HuH-7 (cell line): Measurements from ENCODE around the gene ZFP2.
"Not testable (repeated sequence)": the region's sequence is repeated elsewhere in the genome, so short reads cannot be mapped to it uniquely, and the experiment has no call there.

Experiments used
- DNase-seq: peaks from one replicate; pipeline ENCODE4 v3.0.0; 2011; ENCODE audit warnings: low spot score

The ZFP2 gene

DNA sequence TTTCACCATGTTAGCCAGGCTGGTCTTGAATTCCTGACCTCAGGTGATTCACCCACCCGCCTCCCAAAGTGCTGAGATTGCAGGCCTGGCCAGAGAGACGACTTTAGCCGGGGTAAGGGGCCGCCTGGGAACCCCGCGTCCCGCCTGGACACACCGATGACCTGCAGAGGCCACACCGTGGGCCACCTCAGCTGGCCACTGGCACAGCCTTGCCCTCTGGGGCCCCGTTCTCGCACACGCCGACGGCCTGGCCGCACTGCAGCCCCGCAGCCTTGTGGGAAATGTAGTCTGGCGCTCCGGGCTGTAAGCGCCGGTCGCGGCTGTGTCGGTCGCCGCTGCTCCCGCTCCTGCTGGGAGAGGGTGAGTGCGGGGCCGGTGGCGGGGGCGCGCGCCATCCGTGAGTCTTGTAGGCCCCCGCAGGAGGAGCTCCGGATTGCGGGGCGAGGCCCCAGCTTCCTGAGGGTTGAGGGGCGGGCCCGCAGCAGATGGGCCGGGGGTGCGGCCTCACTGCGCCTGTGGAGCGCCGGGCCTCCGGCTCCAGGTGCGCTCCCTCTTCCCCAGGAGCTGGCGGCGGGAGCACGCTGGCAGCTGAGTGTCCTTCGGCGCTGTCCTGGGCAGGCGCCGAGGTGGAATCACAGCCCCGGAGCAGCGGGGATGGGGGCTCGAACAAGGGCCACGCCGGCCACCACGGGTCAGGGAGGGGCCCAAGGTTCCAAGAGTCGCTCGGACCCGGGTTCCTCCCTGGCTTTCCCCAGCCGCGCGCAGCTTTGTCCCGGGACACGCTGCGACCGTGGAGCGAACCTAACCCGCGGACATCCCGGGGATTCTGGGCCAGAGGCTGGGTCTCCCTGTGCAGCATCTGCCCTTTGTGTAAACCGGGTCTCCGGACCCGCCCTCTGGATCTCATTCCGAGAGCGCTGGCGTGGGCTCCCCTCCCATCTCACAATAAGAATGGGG lies at the start of gene ZFP2:
TSS of gene ZFP2 (plus strand) at position 299 of the 957 bp plus-strand sequence. CDS start 35,401 bp downstream, outside the sequence.
- peak; percentile 74 for DNase-seq

DNA sequence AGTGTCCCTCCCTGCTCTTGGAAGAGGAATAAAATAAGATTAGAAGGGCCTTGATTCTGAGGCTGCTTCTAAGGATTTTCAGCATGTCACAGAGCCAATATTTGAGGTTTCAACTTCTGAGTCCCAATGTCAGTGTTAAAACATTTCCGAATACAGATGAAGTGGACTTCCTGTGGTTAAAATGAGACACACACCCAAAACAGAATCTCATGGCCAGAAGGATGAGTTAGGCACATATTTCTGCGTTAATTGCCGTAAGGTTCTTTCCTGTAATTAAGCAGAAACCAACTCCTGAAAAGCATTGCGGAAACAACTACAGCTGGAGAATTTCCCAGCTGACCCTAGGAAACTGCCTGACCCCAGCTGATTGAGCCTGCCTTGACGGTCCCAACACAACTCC lies 46.4 kb upstream of the ZFP2 start:
- no peak for DNase-seq

DNA sequence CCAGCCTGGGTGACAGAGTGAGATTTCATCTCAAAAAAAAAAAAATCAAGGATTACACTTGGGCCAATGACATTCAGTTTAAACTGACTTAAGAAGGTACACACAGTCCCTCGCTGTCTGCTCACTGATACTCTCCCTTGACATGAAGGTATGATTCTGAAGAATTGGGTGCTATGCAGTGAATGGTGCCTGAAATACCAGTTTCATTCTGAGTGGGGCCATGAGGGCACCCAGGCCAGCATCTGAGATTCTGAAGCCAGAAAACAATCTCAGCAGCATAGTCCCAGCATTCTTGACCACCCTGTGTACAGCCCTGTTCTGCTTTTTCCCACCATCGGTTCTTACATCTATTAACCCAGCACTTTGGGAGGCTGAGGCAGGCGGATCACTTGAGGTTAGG lies 43.8 kb upstream of the ZFP2 start:
- no peak for DNase-seq

DNA sequence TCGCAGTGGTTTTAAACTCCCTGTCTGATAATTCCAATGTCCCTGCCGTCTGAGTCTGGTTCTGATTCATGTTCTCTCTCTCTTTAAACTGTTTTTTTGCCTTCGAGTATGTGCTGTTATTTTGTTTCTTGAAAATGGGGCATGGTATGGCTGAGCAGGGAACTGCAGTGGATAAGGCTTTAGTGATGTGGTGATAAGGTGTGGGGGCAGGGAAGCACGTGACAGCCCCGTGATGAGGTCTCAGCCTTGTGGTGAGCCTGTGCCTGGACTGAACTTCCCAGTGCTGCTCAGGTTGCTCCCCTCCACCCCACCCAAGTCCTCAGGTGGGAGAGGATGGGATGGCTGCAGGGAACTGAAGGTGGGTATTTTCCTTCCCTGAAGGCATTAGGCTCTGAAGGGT lies 41.4 kb upstream of the ZFP2 start:
- DNase-seq = no peak

DNA sequence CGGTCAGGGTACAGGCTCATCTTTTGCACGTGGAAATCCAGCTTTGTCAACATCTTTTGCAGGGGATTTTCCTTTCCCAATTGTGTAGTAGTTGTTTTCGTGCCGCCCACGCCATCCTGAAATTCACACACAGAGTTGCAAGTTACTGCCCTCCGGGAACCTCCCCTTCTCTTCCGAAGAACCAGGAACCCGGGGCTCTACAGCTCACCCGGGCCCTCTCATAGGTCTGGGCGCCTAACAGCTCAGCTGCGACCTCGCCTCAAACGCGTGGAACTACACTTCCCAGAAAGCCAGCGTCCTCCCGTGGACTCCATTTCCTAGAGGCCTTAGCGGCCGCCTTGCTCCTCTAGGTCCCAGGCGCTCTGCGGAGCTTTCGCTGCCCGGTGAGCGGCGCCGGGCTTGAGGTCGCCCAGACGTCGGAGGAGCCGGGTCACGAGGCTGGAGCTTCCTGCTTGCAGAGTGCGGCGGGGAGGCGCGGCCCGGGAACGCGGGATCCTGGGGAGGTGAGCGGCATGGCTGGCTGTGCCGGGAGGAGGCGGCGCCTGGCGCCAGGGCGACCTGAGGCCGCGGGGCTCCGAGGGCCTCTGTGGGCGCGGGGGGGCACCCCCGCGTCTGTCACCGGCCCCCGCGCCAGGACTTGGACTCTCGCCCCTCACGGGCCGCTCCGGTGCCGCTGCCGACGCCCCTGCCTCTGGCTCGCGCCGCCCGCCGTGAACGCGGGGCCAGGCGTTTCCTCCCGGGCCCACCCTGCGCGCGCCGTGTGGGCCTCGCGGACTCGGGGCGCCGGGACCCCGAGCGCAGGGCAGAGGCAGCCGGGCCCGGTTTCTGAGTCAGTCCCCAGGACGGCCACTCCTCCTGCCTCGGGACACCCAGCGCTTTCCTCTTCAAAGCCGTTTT lies 35.8 kb upstream of the ZFP2 start, which contains the start of gene ZNF354B:
TSS of gene ZNF354B (plus strand) at position 329 of the 897 bp plus-strand sequence. CDS start 1,095 bp downstream, outside the sequence.
- DNase-seq = peak; percentile 93

DNA sequence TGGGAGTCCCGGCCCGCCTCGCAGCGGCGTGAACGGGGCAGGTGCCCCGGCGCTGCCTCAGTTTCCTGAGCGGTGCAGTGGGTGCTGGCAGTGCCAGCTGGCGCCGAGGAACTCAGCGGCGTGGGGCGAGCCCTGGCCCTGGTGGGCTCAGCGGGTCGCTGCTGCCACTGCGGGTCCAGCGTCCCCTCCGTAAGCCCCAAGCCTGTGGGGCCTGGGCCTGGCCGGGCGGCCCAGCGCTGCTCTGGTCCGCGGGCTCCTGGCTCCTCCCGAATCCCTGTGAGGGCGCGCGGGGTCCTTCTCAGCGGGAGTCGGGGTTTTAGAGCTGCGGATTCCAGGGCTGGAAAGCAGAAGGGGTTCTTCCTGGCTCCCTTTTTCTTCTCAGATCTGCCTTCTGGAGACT lies 35.1 kb upstream of the ZFP2 start:
- not testable (repeated sequence) for DNase-seq

DNA sequence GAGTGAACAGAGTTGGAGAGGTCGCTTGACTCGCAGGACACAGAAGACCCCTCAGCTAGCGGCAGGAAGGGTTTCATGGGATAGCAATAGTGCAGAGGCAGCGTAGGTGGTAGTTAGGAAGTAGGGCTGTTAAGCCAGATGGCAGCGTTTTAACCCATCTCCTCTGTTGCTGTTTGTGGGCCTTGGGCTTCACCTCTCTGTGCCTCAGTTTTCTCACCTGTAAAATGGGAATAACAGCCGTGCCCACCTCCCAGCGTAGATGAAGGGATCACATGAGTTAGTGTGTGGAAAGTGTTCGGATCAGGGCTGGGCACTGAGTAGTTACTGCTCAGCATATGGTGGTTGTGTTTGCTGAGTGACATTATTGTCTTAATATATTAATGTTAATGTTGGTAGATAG lies 34.1 kb upstream of the ZFP2 start:
- DNase-seq = no peak

DNA sequence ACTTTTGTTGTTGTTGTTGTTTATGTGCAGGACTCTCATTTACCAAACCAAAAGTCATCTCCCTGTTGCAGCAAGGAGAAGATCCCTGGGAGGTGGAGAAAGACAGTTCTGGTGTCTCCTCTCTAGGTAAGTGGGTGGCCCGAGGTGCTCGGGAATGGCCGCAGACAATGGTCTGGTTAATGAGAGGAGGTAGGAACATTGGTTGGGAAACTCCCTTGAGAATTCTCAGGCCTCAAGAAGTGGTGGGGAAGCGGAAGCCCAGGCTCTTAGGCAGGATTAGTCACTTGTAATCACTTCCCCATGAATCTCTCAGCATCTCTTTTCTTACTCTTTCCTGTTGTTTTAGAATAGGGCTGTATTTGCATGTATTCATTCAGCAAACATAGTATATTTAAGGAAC lies 28.8 kb upstream of the ZFP2 start:
- no peak for DNase-seq

DNA sequence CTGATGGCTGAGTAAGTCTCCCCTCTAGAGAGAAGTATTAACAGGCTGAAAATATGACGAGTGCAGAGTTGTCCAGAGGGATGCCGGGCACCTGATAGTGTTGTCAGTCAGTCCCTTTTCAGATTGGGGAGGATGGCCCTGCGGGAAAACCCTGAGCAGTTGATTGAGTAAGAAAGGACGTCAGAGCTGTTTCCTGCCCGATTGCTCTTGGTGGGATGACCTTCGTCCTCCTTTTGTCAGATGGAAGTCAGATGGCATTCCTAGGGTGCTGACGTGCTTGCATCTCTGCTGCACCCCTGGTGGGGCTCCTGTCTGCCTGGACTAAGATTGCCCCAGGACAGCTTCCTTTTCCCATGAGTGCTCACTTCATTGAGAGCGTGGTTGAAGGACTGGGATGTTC lies 26.1 kb upstream of the ZFP2 start:
- DNase-seq = no peak

DNA sequence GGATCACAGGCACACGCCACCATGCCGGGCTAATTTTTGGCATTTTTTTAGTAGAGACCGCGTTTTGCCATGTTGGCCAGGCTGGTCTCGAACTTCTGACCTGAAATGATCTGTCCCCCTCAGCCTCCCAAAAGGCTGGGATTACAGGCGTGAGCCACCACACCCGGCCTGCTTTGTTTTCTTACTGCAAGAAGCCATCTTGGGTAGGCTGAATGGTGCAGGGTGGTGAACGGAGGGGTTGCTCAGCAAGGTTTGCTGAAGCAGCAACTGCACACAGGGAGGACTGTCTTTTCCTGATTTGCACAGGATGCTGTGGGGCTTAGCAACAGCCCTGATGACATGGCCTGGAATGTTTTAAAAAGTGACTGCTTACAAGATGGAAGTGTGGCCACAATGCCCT lies 25.3 kb upstream of the ZFP2 start:
- no peak for DNase-seq

DNA sequence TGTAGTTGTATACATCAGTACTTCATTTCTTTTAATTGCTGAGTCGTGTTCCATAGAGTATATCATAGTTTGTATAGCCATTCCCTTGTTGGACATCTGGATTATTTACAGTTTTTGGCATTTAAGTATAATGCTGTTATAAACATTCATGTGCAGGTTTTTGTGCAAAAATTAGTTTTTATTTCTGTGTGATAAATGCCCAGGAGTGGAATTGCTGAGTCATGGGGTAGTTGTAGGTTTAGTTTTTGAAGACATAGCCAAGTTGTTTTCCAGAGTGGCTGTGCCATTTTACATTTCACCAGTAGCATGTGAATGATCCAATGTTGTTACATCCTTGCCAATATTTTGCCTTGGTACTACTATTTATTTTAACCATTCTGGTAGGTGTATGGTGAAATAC lies 23.4 kb upstream of the ZFP2 start:
- no peak for DNase-seq

DNA sequence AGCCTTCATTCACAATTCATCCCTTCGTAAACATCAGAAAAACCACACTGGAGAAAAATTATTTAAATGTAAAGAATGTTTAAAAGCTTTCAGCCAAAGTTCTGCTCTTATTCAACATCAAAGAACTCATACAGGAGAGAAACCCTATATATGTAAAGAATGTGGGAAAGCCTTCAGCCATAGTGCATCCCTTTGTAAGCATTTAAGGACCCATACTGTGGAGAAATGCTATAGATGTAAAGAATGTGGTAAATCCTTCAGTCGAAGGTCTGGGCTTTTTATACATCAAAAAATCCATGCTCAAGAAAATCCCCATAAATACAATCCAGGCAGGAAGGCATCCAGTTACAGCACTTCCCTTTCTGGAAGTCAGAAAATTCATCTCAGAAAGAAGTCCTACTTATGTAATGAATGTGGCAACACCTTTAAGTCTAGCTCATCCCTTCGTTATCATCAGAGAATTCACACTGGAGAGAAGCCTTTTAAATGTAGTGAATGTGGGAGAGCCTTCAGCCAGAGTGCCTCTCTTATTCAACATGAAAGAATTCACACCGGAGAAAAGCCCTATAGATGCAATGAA lies 12.5 kb upstream of the ZFP2 start:
- not testable (repeated sequence) for DNase-seq

DNA sequence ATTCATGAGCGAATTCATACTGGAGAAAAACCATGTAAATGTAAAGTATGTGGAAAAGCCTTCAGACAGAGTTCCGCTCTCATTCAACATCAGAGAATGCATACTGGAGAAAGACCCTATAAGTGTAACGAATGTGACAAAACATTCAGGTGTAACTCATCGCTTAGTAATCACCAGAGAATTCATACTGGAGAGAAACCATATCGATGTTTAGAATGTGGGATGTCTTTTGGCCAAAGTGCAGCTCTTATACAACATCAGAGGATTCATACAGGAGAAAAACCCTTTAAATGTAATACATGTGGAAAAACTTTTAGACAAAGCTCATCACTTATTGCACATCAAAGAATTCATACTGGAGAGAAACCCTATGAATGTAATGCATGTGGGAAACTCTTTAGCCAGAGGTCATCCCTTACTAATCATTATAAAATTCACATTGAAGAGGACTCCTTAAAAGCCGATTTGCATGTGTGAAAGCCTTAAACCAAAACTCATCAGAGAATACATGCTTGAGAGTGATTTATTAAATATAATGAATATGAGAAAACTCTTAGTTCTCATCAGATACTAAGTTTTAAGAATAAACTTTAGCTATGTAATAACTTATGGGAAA lies 11.8 kb upstream of the ZFP2 start:
- no peak for DNase-seq

DNA sequence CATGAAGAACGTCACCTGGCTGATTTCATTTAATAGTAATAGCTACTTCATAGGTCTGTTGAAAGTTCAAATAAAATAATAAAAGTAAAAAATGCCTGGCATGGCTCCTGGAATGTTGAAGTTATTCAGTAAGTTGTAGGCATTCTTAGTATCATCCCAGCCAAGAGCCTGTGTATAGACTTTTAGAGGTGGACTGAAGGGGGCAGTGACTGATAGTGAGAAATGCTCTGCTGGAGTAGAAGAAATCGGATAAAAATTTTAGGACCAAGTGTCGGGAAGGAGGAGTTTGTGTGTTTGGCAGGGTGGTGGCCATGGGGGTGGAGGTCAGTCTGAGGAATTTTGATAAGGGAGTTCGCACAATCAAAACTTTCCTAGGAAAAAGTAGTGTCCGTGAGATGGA lies 3.6 kb downstream of the ZFP2 start:
- no peak for DNase-seq

DNA sequence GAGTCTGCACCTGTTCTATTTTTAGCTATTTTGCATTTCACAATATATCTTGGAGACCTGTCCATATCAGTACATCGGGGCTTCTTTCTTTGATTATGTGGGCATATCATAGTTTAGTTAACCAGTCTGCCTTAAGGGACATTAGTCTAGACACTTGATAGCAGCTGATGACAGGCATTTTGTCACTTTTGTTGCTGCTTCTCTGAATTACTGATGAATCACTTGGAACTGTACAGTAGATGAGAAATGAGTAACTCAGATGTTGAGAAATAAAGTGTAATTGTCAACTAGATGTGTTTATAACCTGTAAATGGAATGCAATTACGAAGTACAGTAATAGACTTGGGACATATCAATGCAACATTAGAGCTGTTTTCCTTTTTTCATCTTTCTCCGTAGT lies 7.1 kb downstream of the ZFP2 start:
- DNase-seq = no peak

DNA sequence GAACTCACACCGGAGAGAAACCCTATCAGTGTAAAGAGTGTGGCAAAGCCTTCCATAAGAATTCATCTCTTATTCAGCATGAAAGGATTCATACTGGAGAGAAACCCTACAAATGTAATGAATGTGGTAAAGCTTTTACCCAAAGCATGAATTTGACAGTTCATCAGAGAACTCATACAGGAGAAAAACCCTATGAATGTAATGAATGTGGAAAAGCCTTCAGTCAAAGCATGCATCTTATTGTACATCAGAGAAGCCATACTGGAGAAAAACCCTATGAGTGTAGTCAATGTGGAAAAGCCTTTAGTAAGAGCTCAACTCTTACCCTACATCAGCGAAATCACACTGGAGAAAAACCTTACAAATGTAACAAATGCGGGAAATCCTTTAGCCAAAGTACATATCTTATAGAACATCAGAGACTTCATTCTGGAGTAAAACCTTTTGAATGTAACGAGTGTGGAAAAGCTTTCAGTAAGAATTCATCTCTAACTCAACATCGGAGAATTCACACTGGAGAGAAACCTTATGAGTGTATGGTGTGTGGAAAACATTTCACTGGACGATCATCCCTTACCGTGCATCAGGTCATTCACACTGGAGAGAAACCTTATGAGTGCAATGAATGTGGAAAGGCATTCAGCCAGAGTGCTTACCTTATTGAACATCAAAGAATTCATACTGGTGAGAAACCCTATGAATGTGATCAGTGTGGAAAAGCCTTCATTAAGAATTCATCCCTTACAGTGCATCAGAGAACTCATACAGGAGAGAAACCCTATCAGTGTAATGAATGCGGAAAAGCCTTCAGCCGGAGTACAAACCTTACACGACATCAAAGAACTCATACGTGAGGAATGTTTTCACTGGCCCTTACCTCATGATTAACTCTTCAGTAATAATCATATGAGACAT lies 36.4 kb downstream of the ZFP2 start:
- DNase-seq = no peak

DNA sequence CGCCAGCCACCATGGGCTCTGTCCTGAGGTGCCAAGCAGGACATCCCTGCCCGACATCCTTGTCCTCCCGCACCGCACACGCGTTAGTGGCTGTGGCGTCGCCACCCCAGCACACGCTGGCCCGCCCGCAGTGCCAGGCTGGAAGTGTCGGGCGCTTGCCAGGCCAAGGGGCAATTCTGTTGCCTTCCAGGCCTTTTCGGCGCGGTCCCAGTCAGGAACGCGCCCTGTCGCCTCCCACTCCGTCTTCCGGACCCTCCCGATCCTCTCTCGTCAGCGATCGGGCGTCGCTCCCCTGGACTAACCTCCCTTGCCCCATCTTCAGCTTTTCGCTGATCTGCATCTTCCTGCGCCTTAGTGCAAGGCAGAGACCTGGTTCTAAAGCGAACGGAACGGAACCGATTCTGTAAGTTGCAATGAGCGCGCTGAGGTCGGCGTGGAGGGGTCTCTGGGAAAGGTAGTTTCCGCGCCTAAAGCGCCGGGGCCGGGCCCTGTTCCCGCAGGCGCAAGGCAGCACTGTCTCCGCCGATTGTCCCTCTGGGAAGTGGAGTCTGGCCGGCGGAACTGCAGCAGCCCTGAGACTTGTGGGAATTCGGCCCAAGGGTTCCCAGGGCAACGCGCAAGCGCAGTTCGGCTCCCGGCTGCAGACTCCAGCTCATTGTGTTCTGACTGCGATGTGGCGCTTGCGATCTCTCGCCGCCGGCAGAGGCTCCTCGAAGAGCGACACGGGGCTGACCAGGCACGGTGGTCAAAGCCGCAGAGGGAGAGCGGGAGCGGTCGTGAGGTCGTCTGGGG lies 45.1 kb downstream of the ZFP2 start, which contains the start of gene ZNF454:
TSS of gene ZNF454 (plus strand) at position 630 of the 792 bp plus-strand sequence. CDS start 1,594 bp downstream, outside the sequence.
- no peak for DNase-seq

DNA sequence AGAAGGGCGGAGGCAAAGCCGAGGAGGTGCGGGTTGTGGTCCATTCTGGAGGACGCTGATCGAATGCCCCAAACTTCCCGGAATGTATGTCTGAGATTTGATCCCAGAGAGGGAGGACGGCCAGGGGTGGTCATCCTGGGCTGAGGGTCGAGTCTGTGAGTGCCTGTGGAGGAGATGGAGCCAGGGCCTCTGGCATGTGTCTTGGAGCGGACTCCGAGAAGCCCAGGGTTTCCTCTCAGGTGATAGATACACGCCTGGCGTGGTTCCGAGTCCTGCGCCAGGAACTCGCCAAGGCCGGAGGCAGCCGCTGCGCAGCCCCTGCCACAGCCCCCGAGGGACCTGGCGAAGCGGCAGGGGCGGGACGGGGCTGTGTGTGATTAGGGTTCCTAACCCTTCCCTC lies 45.6 kb downstream of the ZFP2 start:
- no peak for DNase-seq

DNA sequence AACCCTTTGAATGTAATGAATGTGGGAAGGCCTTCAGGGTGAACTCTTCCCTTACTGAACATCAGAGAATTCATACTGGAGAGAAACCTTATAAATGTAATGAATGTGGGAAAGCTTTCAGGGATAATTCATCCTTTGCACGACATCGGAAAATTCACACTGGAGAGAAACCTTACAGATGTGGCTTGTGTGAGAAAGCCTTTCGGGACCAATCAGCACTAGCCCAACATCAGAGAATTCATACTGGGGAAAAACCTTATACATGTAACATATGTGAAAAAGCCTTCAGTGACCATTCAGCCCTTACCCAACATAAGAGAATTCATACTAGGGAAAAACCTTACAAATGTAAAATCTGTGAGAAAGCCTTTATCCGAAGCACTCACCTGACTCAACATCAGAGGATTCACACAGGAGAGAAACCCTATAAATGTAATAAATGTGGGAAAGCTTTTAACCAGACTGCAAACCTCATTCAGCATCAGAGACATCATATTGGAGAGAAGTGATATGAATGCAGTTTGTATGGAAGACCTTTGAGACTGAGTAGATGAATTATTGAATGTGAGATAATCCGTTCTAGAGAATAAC lies 69.8 kb downstream of the ZFP2 start:
- no peak for DNase-seq
